ENCODE measurements around the gene CCDC93.

The CCDC93 gene

GRCh38 chr2:117967977-117968718 is 45.7 kb downstream of the CCDC93 start:
- TF ChIP-seq, protein P1, sequence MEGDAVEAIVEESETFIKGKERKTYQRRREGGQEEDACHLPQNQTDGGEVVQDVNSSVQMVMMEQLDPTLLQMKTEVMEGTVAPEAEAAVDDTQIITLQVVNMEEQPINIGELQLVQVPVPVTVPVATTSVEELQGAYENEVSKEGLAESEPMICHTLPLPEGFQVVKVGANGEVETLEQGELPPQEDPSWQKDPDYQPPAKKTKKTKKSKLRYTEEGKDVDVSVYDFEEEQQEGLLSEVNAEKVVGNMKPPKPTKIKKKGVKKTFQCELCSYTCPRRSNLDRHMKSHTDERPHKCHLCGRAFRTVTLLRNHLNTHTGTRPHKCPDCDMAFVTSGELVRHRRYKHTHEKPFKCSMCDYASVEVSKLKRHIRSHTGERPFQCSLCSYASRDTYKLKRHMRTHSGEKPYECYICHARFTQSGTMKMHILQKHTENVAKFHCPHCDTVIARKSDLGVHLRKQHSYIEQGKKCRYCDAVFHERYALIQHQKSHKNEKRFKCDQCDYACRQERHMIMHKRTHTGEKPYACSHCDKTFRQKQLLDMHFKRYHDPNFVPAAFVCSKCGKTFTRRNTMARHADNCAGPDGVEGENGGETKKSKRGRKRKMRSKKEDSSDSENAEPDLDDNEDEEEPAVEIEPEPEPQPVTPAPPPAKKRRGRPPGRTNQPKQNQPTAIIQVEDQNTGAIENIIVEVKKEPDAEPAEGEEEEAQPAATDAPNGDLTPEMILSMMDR (IDR thresholded peaks at IDR 0.05; ENCODE audit: borderline replicate concordance, control extremely low read depth, extremely low read depth, insufficient read depth, missing control alignments): no peak
- no peak for DNase-seq (ENCODE audit: low spot score)
- in situ Hi-C loops (cut with MboI; ENCODE audit: low sequenced_read_pairs, unreplicated experiment): no loop called here

GRCh38 chr2:117963446-117963845 is 50.4 kb downstream of the CCDC93 start:
- in situ Hi-C loops (cut with MboI; ENCODE audit: low sequenced_read_pairs, unreplicated experiment): no loop called here
- TF ChIP-seq, protein P1 (IDR thresholded peaks at IDR 0.05; ENCODE audit: borderline replicate concordance, control extremely low read depth, extremely low read depth, insufficient read depth, missing control alignments): no peak
- DNase-seq (ENCODE audit: low spot score): no peak

GRCh38 chr2:117961201-117961600 is 52.7 kb downstream of the CCDC93 start:
- TF ChIP-seq, protein P1 (IDR thresholded peaks at IDR 0.05; ENCODE audit: borderline replicate concordance, control extremely low read depth, extremely low read depth, insufficient read depth, missing control alignments): no peak
- DNase-seq (ENCODE audit: low spot score): no peak
- in situ Hi-C loops (cut with MboI; ENCODE audit: low sequenced_read_pairs, unreplicated experiment): no loop called here

DNA sequence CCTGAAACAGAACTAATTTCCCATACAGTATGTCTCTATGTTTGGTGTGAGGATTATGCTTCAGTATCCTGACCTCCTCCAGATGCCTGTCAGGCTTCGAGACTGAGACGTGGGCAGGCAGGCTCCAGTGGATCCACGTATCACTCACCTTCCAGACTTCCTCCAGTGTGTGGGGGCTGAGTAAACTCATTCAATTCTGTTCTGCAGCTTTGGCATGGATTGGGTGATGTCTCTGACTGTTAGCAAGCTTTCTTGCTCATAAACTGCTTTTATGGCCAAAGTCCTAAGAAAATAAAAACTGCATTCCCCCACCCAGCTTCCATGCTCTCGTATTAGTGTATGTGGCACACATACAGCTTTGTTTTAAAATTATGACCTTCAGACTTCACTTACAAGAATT is 53.6 kb downstream of the CCDC93 start:
- no peak for DNase-seq (ENCODE audit: low spot score)
- TF ChIP-seq, protein P1 (IDR thresholded peaks at IDR 0.05; ENCODE audit: borderline replicate concordance, control extremely low read depth, extremely low read depth, insufficient read depth, missing control alignments): no peak
- in situ Hi-C loops (cut with MboI; ENCODE audit: low sequenced_read_pairs, unreplicated experiment): no loop called here

- no peak for DNase-seq (ENCODE audit: low spot score)
- in situ Hi-C loops (cut with MboI; ENCODE audit: low sequenced_read_pairs, unreplicated experiment): no loop called here
- TF ChIP-seq, protein P1 (IDR thresholded peaks at IDR 0.05; ENCODE audit: borderline replicate concordance, control extremely low read depth, extremely low read depth, insufficient read depth, missing control alignments): no peak
Observed at GRCh38 chr2:117958186-117958585, 55.7 kb downstream of the CCDC93 start.

GRCh38 chr2:117957616-117958015 is 56.3 kb downstream of the CCDC93 start:
- TF ChIP-seq, protein P1 (IDR thresholded peaks at IDR 0.05; ENCODE audit: borderline replicate concordance, control extremely low read depth, extremely low read depth, insufficient read depth, missing control alignments): no peak
- DNase-seq (ENCODE audit: low spot score): no peak
- in situ Hi-C loops (cut with MboI; ENCODE audit: low sequenced_read_pairs, unreplicated experiment): no loop called here
